PC-3 (cell line): Measurements from ENCODE around the gene OR4K2. TPM values are rescaled to one million over a fixed set of nuclear protein-coding genes. Genes with fewer than 3 reads are reported as not detected.

ENCODE experiments used
- ATAC-seq: fragments of 200-7000 bp; cut with Tn5 transposase; 2 replicates; pipeline ENCODE4 v1.9.1; 2020; ENCODE audit warnings: mild to moderate bottlenecking, moderate library complexity
- BruUV-seq: library from RNA; stranded (reverse); fragments of 400-500 nt; replicated peaks from 2 replicates; lab custom pipeline; 2021; lab: Mats Ljungman, UMichigan
- CTCF ChIA-PET: fragments of 300-600 bp; sonication (Branson Sonifier 250); formaldehyde crosslinking; loops from one replicate; lab custom pipeline; 2022; ENCODE audit warnings: antibody characterized with exemption; lab: Charles Lee
- POLR2A ChIA-PET: fragments of 300-600 bp; sonication (Branson Sonifier 250); formaldehyde crosslinking; loops from one replicate; lab custom pipeline; 2022; ENCODE audit warnings: antibody characterized with exemption; ENCODE audit not compliant: unreplicated experiment; lab: Charles Lee
- DNase-seq: peaks from one replicate; pipeline ENCODE4 v3.0.0-alpha.2; 2015
- H2AFZ ChIP-seq: fragments of 300-600 bp; sonication (generic); 2 replicates; pipeline ENCODE4 v1.6.0; 2016; ENCODE audit warnings: antibody characterized with exemption, low read length
- H3F3A ChIP-seq: fragments of 300-600 bp; sonication (generic); one replicate; pipeline ENCODE4 v1.6.0; 2017; ENCODE audit warnings: antibody characterized with exemption, low read length, control low read depth, mild to moderate bottlenecking; ENCODE audit not compliant: unreplicated experiment
- H3K27ac ChIP-seq: fragments of 300-600 bp; sonication (generic); 2 replicates; pipeline ENCODE4 v1.5.1; 2016; ENCODE audit warnings: mild to moderate bottlenecking, low read length
- H3K27me3 ChIP-seq: fragments of 300-600 bp; sonication (generic); 2 replicates; pipeline ENCODE4 v1.6.1; 2016; ENCODE audit warnings: low read length, mixed read lengths
- H3K36me3 ChIP-seq: fragments of 300-600 bp; sonication (generic); 2 replicates; pipeline ENCODE4 v1.6.1; 2016; ENCODE audit warnings: low read depth, mixed run types, low read length, mixed read lengths
- H3K4me1 ChIP-seq: fragments of 300-600 bp; sonication (generic); 2 replicates; pipeline ENCODE4 v1.5.1; 2016; ENCODE audit warnings: low read length; ENCODE audit not compliant: insufficient read depth
- H3K4me2 ChIP-seq: fragments of 300-600 bp; sonication (generic); 2 replicates; pipeline ENCODE4 v1.6.0; 2016; ENCODE audit warnings: low read length
- H3K4me3 ChIP-seq: fragments of 300-600 bp; sonication (generic); 2 replicates; pipeline ENCODE4 v1.5.1; 2016; ENCODE audit warnings: mild to moderate bottlenecking, low read length, mixed read lengths
- H3K79me2 ChIP-seq: fragments of 300-600 bp; sonication (generic); 2 replicates; pipeline ENCODE4 v1.6.1; 2017; ENCODE audit warnings: low read length, mixed read lengths
- H3K9ac ChIP-seq: fragments of 300-600 bp; sonication (generic); 2 replicates; pipeline ENCODE4 v1.6.0; 2016; ENCODE audit warnings: mild to moderate bottlenecking, low read length
- H3K9me2 ChIP-seq: fragments of 300-600 bp; sonication (generic); replicated peaks from 2 replicates; pipeline ENCODE4 v1.6.1; 2016; ENCODE audit warnings: mixed run types, low read length, mixed read lengths
- H3K9me3 ChIP-seq: fragments of 300-600 bp; sonication (generic); 2 replicates; pipeline ENCODE4 v1.6.1; 2016; ENCODE audit warnings: low read length, mixed read lengths
- H4K20me1 ChIP-seq: fragments of 300-600 bp; sonication (generic); 2 replicates; pipeline ENCODE4 v1.6.1; 2016; ENCODE audit warnings: low read length, mixed read lengths
- CTCF ChIP-seq: fragments of 300-600 bp; sonication (generic); conservative IDR thresholded peaks from 2 replicates; pipeline ENCODE4 v1.5.1; 2017; ENCODE audit warnings: antibody characterized with exemption, low read depth, mild to moderate bottlenecking, low read length
- EZH2 ChIP-seq: fragments of 300-600 bp; sonication (generic); IDR thresholded peaks from one replicate; pipeline ENCODE4 v1.6.1; 2017; ENCODE audit warnings: antibody characterized with exemption, mild to moderate bottlenecking, low read length; ENCODE audit not compliant: unreplicated experiment
- EZH2phosphoT487 ChIP-seq: fragments of 300-600 bp; sonication (generic); IDR thresholded peaks from 2 replicates; pipeline ENCODE4 v1.6.1; 2018; ENCODE audit warnings: mild to moderate bottlenecking, antibody characterized with exemption, low read length, borderline replicate concordance
- intact Hi-C: fragments of 100-400 bp; cut with micrococcal nuclease; formaldehyde crosslinking; loops from 2 replicates; pipeline ENCODE4 v1.9.0; 2023
- total RNA-seq: library from RNA; depleted of rRNA; stranded (reverse); fragments of >200 nt; gene quantifications from 2 replicates; pipeline ENCODE4 v1.2.3, GENCODE V29; 2014

Gene OR4K2
- total RNA-seq, 1 experiment from 2014 or later = not detected

GRCh38 chr14:19902409-19902808 is 27.5 kb downstream of the OR4K2 start:
- Histone ChIP-seq H3K9me2 (no peaks in the 10 kb centered on the region), H3K36me3 (no peaks in the 10 kb centered on the region), H3K27me3 (no peaks in the 10 kb centered on the region), H3F3A (no peaks in the 10 kb centered on the region), H3K4me2 (no peak overlapping the region), H3K27ac (no peak overlapping the region), H4K20me1 (no peaks in the 10 kb centered on the region), H2AFZ (no peak overlapping the region), H3K9ac (no peak overlapping the region), H3K9me3 (peaks cover 13% of the 10 kb centered on the region), H3K4me3 (no peak overlapping the region), H3K79me2 (no peaks in the 10 kb centered on the region), H3K4me1 (no peaks in the 10 kb centered on the region)
- no peak for ATAC-seq
- no TSS peak for BruUV-seq
- POLR2A ChIA-PET = no interaction called here
- DNase-seq = no peak
- no peak for TF ChIP-seq EZH2phosphoT487
- no peak for TF ChIP-seq EZH2
- no peak for TF ChIP-seq CTCF
- CTCF ChIA-PET = no interaction called here
- intact Hi-C loops = loop anchor here (10.0 kb wide), 1 partner anchor 168 kb away; no protein-coding TSS in a partner anchor

GRCh38 chr14:19906665-19907064 is 31.7 kb downstream of the OR4K2 start:
- no peak overlapping the region for H3K27ac ChIP-seq
- ATAC-seq (no peak), DNase-seq (no peak)
- H3K9me3 ChIP-seq = 0 out of 2 replicates have a peak, but pooled peaks cover 4% of the 10 kb centered on the region
- CTCF ChIA-PET = no interaction called here
- H3K4me1 ChIP-seq = no peaks in the 10 kb centered on the region
- no peaks in the 10 kb centered on the region for H3K9me2 ChIP-seq
- BruUV-seq = no TSS peak
- no peak overlapping the region for H2AFZ ChIP-seq
- H3K4me3 ChIP-seq = no peak overlapping the region
- no peaks in the 10 kb centered on the region for H3K27me3 ChIP-seq
- H3F3A ChIP-seq = no peaks in the 10 kb centered on the region
- POLR2A ChIA-PET = no interaction called here
- no peaks in the 10 kb centered on the region for H4K20me1 ChIP-seq
- no peak overlapping the region for H3K9ac ChIP-seq
- intact Hi-C loops = loop anchor here (10.0 kb wide), 1 partner anchor 172 kb away; no protein-coding TSS in a partner anchor
- H3K36me3 ChIP-seq = no peaks in the 10 kb centered on the region
- H3K4me2 ChIP-seq = no peak overlapping the region
- H3K79me2 ChIP-seq = no peaks in the 10 kb centered on the region
- TF ChIP-seq EZH2phosphoT487 (no peak), EZH2 (no peak), CTCF (no peak)

- Histone ChIP-seq H2AFZ (no peak overlapping the region), H3K36me3 (no peaks in the 10 kb centered on the region), H3K4me1 (no peaks in the 10 kb centered on the region), H3K9me2 (no peaks in the 10 kb centered on the region), H3K9ac (no peak overlapping the region), H3K4me2 (no peak overlapping the region), H3K79me2 (no peaks in the 10 kb centered on the region), H3K27ac (no peak overlapping the region), H3K4me3 (no peak overlapping the region), H3K27me3 (no peaks in the 10 kb centered on the region), H4K20me1 (no peaks in the 10 kb centered on the region), H3K9me3 (no peaks in the 10 kb centered on the region), H3F3A (no peaks in the 10 kb centered on the region)
- no TSS peak for BruUV-seq
- ChIA-PET POLR2A (no interaction called here), CTCF (no interaction called here)
- intact Hi-C loops = no loop called here
- ATAC-seq = no peak
- no peak for DNase-seq
- TF ChIP-seq EZH2 (no peak), CTCF (no peak), EZH2phosphoT487 (no peak)
Observed at GRCh38 chr14:19911114-19911513, 36.2 kb downstream of the OR4K2 start.
